Measurements from ENCODE around the gene CRACDL.
"Not testable (repeated sequence)": the region's sequence is repeated elsewhere in the genome, so short reads cannot be mapped to it uniquely, and the experiment has no call there.

CRACDL gene

DNA sequence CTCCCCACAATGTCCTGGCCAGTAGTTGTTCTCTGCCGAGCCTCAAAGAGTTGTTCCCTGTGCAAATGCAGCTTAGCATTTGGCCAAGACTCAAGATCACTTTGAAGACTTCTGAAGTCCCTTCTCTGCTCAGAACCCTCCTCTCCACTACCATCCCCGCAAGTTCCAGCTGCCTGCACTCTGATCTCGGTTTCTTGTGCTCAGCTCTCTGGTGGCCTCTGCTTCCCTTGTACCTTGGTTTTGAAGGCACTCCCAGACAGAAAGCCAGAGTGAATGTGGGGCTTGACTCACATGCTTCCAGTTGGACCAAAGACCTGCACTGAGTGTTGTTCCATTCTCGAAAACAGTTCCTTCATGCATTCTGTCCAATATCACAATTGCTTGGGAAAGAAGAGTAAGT lies 28.6 kb downstream of the CRACDL start:
- no peak for DNase-seq (ENCODE audit: low read depth, low spot score)

DNA sequence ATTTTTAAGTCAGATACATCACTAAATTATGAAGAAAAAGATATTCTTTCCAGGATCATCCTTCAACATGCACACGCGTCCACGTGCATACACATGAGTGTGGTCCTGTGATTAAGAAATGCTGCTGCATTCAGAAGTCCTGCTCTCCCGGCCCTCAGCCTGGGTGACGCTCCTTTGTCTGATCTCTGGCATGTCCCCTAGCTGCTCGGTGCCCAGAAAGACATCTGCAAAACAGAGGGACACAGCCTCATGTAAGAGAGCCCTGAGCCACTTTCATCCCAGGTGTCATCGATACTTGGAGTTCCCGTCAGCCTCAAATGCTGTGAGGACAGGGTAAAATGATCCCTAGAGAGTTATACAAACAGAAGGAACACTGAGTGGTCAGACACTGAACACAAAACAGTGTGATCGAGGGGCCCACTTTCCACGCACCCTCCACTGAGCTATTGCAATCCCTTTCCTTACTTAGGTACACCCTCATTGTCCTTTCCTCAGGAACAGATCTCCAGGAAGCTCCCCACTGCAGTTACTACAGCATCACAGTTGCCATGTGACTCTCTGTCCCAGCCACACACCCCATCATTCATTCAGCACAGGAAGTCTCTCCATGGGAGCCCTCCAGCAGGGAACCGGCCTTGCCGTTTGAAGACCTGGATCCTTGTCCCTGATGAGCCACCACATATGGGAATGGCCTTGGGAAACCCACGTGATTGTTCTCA lies 32.1 kb downstream of the CRACDL start:
- DNase-seq (ENCODE audit: low read depth, low spot score), result peak; percentile 16

DNA sequence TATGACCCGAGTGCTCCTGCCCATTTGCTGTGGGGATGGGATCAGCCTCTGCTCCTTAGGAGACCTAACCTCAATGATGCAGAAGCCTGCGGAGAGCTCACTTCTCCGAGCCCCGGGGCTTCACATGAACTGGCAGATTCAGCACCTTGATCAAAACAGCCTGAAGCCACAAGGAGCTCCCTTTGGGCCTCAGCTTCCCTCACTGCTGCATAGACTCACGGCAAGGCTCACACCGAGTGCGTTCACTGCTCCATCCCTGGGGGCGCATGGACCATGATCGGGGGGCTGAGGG lies 33.0 kb downstream of the CRACDL start:
- peak; percentile 20 for DNase-seq (ENCODE audit: low read depth, low spot score)

DNA sequence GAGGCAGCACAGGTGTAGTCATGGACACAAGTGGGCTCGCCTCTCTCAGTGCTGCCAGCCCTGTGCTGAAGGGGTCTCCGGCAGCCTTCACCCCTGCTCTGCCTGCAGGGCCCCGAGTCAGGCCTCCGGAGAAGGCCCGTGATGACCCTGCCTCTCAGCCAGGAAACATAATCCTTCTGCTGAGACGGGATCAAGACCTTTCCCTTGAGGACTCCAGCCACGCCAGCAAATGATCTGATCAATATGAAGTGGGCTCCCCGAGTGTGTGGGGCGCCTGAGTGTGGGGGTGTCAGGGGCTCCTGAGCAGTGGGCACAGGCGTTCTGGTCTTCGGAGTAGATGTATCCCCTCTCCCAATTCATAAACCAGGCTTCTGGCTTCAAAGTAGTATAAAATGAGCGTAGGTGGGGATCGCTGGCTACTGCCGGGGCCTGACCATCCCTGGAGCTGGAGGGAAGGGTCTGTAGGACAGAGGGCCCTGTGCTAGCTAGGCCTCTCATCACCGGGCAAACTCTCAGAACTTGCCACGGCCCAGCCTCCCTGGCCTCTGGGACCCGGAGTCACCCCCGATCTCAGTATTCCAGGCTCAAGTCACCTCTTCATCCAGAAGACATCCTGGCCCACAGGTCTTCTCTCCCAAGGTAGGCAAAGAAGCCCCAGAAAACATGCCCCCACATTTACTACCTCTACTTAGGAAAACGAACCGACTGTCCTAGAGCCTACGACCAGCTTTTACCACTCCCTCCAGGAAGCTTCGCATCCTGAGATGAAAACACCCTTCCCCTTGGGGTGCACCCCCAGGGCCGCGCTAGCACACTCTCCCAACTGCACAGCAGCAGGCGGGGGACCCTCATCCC lies 33.6 kb downstream of the CRACDL start:
- no peak for DNase-seq (ENCODE audit: low read depth, low spot score)

DNA sequence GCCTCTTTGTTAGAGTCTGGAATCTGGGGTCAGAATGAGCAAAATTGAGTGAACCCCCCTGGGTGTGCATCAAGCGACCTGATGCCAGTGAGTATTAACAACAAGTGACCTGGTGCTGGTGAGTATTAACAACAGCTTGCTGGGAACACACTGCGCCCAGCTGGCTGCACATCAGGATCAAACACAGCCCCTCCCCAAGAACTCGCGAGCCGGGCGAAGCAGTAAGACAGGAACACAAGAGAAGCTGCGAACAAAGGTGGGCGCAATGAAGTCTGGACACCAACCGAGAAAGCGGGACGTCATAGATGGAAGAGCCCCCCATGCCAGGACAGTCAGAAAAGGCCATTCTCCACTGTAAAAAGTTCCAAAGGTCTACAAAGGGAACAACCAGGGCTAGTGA lies 34.3 kb downstream of the CRACDL start:
- no peak for DNase-seq (ENCODE audit: low read depth, low spot score)

DNA sequence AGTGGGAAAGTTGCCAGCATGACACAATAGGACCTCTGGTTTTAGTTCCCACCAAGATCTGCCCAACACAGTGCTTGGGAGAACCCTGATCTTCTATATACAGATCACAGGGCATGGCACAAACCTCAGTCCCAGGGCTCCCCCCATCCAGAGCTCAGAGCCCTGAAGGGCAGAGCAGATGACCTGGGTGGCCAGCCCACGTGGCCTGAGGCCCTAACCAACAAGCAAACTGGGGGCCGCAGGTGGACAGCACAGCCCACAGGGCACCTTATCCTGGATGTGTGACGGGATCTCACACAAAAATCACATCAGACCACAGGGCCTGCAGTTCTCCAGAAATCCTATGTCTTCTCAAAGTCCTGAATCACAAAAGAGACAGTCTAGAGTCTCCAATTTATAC lies 34.7 kb downstream of the CRACDL start:
- no peak for DNase-seq (ENCODE audit: low read depth, low spot score)

DNA sequence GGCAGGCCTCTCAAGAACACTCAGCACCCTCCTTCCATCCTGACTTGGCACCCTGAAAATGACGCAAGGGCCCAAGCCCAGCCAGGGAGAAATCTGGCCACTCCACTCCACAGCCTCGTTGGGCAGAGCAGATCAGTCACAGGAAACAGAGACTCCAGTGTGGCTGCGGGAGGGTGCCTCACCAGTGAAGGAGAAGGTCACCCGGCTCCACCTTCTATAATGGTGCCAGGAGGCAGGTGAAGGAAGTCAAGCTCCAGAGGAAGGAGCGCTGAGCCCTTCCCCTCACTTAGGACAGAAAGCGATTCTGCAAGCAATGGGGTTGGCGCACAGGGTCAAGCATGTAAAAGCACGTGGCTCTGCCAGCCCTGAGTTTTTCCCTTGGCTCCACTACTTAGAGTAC lies 35.3 kb downstream of the CRACDL start:
- DNase-seq (ENCODE audit: low read depth, low spot score), result no peak

DNA sequence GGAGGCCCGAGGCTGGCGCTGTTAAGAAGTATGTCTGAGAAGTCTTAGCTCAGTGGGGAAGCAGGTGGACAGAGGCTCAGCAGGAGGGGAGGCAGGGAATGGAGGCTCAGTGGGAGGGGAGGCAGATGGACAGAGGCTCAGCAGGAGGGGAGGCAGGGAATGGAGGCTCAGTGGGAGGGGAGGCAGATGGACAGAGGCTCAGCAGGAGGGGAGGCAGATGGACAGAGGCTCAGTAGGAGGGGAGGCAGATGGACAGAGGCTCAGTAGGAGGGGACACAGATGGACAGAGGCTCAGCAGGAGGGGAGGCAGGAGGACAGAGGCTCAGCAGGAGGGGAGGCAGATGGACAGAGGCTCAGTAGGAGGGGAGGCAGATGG lies 36.3 kb downstream of the CRACDL start:
- DNase-seq (ENCODE audit: low read depth, low spot score), result not testable (repeated sequence)

DNA sequence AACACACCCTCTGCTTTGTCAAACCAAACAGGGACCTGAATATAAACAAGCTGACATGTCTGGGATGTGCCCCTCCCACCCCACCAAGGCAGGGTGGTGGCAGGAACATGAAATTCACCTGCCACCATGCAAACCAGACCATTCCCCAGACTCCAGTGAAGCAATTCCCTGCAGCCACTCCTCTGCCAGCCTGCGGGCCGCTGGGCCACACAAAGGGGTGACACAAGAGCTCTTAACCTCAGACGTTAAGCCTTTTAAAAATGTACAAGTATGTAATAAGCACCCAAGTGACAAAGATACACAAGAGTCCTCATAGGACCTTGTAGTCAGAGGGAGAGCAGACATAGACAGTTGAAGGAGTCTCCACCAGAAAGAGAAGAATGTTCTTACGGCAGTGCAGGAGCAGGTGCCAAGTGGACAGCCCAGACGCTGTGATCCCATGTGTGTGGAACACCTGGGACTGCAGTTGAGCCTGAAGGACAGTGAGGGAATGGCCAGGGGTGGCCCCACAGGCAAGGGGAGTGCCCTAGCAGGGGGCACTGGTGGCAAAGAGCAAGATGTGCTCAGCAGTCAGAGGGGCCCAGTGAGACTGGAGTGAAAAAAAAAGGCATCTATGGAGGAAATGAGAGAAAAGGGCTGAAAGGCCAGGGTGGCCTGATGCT lies 36.9 kb downstream of the CRACDL start:
- no peak for DNase-seq (ENCODE audit: low read depth, low spot score)

DNA sequence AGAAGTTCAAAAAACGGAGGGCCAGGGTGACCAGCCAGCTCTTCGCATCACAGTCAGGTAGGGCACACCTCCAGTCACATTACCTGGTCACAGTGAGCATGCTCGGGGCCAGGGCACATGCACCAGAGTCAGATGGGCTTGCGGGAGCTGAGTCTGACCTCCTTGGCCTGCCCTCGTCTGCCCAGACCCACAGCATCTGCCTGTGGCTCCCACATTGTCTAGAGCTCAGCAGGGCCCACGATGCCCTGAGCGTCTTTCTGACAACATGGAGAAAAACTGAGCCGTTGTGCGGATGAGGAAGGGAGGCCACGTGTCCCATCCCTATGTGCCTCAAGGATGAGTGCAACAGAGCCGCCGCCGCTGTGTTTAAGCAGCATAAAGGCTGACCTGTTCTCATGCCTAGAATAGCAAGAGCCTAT lies 37.6 kb downstream of the CRACDL start:
- no peak for DNase-seq (ENCODE audit: low read depth, low spot score)

DNA sequence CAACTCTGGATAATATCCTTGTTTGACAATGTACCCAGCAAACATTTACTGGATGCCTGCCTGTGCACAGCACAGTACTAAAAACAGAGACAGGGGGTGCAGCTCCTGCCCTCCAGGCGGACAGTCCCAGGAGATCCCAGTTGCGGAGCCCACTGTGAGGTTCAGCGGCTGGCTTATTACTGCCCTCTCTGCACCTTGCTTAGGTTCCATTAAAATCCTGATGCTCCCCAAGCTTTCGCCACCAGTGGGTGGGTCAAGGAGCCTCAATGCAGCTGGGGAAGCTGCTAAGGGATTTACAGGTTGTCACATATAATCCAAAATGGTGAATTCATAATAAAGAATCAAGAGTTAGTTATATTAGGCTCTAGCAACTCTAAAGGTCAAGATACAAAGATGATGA lies 38.3 kb downstream of the CRACDL start:
- no peak for DNase-seq (ENCODE audit: low read depth, low spot score)

DNA sequence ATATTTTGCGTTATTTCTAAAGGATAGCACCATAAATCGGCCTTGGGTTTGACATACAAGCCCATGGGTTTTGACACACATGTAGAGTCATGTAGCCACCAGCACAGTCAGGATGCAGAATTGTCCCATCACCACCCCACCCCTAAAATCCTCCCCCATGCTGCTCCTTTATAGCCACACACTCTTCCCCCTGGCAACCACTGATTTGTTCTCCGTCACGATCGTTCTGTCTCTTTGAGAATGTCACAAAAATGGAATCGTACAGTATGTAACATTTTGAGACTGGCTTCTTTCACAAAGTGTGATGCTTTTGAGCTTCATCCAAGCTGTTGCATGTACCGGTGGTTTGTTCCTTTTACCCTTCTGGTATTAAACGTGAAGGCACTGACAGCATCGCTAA lies 39.1 kb downstream of the CRACDL start:
- no peak for DNase-seq (ENCODE audit: low read depth, low spot score)

DNA sequence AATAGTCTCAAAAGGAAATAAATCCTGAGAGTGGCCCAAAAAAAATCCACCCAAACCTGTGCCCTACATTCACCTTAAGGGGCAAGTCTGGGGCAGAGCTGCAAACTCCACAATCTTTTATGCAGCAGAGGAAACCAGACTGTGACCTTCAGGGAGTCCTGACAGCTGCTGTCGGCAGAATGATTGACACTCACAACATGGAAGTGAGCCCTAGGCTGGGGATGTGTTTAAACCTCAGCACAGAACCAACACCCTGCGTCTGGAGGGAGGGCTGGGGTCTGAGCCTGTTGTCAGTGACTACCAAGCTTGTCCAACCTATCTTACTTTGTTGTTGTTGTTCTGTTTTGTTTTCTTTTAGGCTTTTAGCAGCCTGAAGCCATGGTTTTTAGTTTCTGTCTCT lies 39.6 kb downstream of the CRACDL start:
- DNase-seq (ENCODE audit: low read depth, low spot score), result no peak

DNA sequence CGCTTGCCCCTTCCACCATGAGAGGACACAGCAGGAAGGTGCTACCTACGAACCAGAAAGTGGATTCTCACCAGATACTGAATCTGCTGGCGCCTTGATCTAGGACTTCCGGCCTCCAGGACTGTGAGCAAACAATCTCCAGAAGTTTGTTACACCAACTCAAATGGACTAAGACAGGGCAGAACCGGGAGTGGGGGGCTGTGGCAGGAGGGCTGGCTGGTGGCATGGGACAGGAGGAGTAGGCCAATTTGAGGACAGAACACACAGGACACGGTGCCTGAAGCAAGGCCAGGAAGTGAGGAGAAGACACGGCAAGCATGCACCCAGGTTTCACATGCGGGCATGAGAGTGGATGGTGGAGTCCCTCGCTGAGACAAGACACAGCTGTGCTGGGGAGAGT lies 40.1 kb downstream of the CRACDL start:
- no peak for DNase-seq (ENCODE audit: low read depth, low spot score)

DNA sequence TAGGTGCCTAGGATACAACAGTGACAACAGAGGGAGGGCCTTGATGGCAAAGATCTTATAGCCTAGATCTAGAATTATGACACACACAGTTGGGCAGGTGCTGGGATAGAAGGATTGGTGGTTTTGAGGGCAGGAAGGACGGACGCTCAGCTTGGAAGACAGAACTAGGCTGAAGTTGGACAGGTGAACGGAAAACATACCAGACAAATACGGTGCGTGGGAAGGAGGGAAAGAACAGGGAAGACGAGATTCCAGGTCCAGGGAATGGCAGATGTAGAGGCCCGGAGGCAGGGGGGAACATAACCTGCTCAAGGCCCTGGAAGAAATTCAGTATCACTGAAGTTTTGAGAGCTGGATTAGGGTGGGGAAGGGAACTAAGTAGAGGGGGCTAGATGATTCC lies 40.8 kb downstream of the CRACDL start:
- no peak for DNase-seq (ENCODE audit: low read depth, low spot score)

DNA sequence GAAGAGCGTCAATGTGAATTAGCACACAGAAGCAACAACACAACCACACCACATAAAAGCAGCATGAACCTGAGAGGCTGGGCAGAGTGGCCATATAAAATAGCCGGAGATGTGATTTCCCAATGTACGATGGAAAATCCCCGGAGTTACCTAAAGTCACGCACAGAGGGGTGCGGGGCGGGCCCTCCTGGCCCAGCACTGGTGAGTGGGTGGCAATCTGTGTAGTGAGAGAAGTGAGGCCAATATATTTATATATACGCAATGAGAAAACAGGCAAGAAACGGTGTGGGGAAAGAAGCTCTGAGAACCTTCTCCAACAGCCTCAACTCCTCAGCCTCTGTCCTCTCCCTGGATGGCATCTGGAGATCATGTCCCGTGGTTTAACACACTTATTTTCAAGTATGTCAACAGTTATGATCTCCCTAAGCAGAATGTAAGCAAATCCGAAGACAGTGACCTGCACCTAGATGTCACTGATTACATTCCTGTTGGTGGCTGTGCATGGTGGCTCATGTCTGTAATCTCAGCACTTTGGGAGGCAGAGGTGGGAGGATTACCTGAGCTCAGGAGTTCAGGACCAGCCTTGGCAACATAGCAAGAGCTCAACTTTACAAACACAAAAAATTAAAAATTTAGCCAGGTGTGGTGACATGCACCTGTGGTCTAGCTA lies 41.6 kb downstream of the CRACDL start:
- DNase-seq (ENCODE audit: low read depth, low spot score), result no peak

DNA sequence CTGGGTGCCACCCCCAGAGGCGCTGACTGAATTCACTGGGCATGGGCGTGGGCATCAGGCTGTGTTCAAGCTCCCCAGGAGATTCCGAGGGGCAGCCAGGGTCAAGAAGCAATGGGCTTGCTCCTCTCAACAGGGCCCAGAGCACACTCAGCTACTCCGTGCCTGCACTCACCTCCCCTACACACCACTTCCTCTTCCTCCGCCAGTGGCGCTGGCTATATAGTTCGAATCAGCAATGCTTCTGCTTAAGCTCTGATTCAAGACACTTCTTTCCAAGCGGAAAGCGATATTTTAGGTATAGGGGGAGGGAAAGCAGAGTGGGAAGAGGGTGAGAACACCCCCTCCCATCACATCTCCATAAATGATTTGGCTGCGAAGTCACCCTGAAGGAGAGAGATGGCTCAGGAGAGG lies 42.1 kb downstream of the CRACDL start:
- DNase-seq (ENCODE audit: low read depth, low spot score), result no peak

DNA sequence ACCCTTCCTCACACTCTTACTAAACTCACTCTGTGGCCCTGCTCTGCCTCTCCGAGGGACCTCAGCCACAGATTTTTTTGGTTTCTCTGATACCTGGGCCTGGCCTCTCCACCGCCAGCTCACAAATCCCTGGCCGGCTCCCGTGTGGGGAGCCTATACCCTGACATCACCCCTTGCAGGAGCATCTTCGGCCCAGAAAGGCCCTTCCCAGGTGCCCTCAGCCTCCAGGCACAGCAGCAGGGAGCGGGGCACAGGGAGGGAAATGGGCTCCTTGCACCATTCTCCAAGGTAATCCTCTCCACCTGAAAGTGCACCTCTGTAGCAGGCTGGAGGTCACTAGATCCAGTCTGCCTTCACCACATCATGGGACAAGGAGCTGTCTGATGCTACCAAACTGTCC lies 43.2 kb downstream of the CRACDL start:
- no peak for DNase-seq (ENCODE audit: low read depth, low spot score)

DNA sequence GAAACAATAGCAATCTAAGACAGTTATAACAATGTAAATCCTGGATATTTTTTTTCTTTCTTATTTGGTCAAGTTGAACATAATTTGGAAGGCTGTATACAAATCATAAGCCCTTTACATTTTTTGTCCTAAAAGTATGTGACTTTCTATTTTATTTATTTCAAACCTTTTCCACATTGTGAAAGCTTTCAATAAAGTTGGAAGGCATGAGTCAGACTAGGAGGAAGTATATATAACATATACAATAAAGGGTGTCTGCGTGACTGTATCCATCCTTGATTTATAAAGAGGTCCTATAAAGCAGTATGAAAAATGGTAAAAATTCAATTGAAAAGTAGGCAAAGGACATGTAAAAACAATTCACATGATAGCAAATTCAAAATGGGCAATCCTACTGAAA lies 44.4 kb downstream of the CRACDL start:
- no peak for DNase-seq (ENCODE audit: low read depth, low spot score)

DNA sequence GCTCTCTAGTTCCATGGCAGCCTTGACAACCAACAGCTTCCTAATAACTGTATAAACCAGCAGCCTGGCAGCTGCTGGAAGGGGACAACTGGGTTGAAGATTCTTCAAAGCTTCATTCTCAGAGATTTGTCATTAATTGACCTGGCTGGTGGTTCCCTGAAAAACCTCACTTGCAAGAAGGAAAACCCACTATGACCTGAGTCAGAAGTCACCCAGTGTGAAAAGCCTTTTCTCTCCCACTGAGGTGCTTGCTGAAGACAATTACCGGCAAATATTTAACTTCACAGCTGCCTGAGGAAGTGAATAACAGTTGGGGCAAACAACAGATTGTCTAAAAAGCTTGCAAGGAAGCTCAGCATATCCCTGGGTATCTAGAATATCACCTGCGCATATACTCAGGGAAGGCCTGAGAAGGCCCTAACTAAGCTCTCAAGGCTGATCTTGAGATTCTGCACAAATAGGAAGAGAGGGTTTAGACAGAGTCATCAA lies 49.9 kb downstream of the CRACDL start:
- DNase-seq (ENCODE audit: low read depth, low spot score), result no peak

DNA sequence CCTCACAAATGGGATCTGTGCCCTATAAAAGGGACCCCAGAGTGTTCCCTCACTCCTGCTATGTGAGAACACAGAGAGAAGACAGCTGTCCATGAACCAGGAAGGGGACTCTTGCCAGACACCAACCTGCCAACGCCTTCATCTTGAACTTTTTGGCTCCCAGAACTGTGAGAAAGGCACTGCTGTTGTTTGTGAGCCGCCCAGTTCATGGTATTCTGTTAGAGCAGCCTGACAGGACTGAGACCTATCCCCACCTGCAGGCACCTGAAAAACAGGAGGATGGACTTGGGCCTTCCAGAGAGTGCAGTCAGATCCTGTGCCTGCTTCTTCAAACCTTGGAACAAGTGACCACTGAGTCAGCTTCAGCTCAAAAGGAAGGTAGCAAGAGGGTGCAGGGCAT lies 51.4 kb downstream of the CRACDL start:
- DNase-seq (ENCODE audit: low read depth, low spot score), result no peak

DNA sequence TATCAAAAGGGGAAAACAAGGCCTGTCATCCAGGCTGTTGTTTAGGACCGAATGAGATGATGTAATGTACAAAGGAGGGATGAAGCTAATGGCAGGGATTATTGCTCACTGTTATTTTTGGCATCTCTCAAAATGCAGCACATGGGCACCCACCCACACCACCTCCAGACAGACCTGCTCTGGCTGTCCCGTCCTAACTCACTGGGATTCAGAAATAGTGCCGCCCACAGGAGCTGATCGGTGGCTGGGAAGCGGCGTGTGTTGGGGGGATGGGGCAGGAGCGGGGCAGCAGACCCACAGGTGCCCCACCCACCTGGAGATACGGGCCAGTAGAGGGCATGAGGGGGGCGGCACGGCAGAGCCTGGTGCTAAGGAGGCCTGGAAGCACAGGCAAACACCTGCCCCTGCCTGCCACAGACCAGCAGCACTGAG lies 52.2 kb downstream of the CRACDL start:
- DNase-seq (ENCODE audit: low read depth, low spot score), result no peak
